Measurements from ENCODE around the gene RRAS2. TPM values are rescaled to one million over a fixed set of nuclear protein-coding genes. Genes with fewer than 3 reads are reported as not detected.
A peak's percentile ranks its signal among the peaks of the same experiment; 100 is the strongest.

Gene RRAS2
- total RNA-seq, 2 experiments from 2014 or later, result 0.60 TPM; not detected in 1

GRCh38 chr11:14232652-14233051 is 126.3 kb downstream of the RRAS2 start:
- Histone ChIP-seq H3K9me2 (ENCODE audit: insufficient read depth, low read length) (no peaks in the 10 kb centered on the region), H3K4me2 (ENCODE audit: low read length) (no peak overlapping the region), H3K4me1 (ENCODE audit: insufficient read depth, low read length, poor library complexity, severe bottlenecking) (peaks cover 13% of the 10 kb centered on the region), H3K4me3 (ENCODE audit: low read depth, low read length, poor library complexity, severe bottlenecking) (no peak overlapping the region), H3K27ac (ENCODE audit: low read depth, low read length, poor library complexity, severe bottlenecking) (no peak overlapping the region), H3K9me3 (ENCODE audit: low read length) (no peaks in the 10 kb centered on the region), H4K20me1 (ENCODE audit: insufficient read depth, low read length) (no peaks in the 10 kb centered on the region), H3K36me3 (ENCODE audit: insufficient read depth, low read length) (no peaks in the 10 kb centered on the region), H3K79me2 (ENCODE audit: insufficient read depth, low read depth, low read length) (no peaks in the 10 kb centered on the region), H2AFZ (ENCODE audit: low read length) (no peak overlapping the region)
- ChIA-PET POLR2A (no interaction called here), CTCF (ENCODE audit: unreplicated experiment) (interaction anchor here (0.6 kb wide), 1 partner anchor 383 kb away, joined by 3 read pairs; no protein-coding TSS in a partner anchor)
- BruUV-seq (replicated peaks), result no TSS peak
- DNase-seq (ENCODE audit: low spot score), result no peak
- intact Hi-C loops (cut with micrococcal nuclease; ENCODE audit: unreplicated experiment), result no loop called here
- TF ChIP-seq CTCF (conservative IDR thresholded peaks at IDR 0.05; ENCODE audit: low read length) (peak; percentile 67), EZH2phosphoT487 (IDR thresholded peaks at IDR 0.05; ENCODE audit: borderline replicate concordance, low read depth, low read length) (no peak)

- no peak for DNase-seq (ENCODE audit: low spot score)
- Histone ChIP-seq H3K9me2 (ENCODE audit: insufficient read depth, low read length) (no peaks in the 10 kb centered on the region), H3K4me2 (ENCODE audit: low read length) (no peak overlapping the region), H3K4me3 (ENCODE audit: low read depth, low read length, poor library complexity, severe bottlenecking) (no peak overlapping the region), H3K36me3 (ENCODE audit: insufficient read depth, low read length) (no peaks in the 10 kb centered on the region), H4K20me1 (ENCODE audit: insufficient read depth, low read length) (no peaks in the 10 kb centered on the region), H3K9me3 (ENCODE audit: low read length) (no peaks in the 10 kb centered on the region), H3K4me1 (ENCODE audit: insufficient read depth, low read length, poor library complexity, severe bottlenecking) (no peaks in the 10 kb centered on the region), H3K27ac (ENCODE audit: low read depth, low read length, poor library complexity, severe bottlenecking) (no peak overlapping the region), H2AFZ (ENCODE audit: low read length) (no peak overlapping the region), H3K79me2 (ENCODE audit: insufficient read depth, low read depth, low read length) (no peaks in the 10 kb centered on the region)
- intact Hi-C loops (cut with micrococcal nuclease; ENCODE audit: unreplicated experiment), result no loop called here
- no TSS peak for BruUV-seq (replicated peaks)
- ChIA-PET CTCF (ENCODE audit: unreplicated experiment) (no interaction called here), POLR2A (interaction anchor here (0.5 to 0.7 kb wide), 2 partner anchors 34 to 78 kb away, joined by 3 to 4 read pairs; no protein-coding TSS in a partner anchor)
- TF ChIP-seq CTCF (conservative IDR thresholded peaks at IDR 0.05; ENCODE audit: low read length), result no peak
- no peak for TF ChIP-seq EZH2phosphoT487 (IDR thresholded peaks at IDR 0.05; ENCODE audit: borderline replicate concordance, low read depth, low read length)
Observed at GRCh38 chr11:14230407-14230806, 128.6 kb downstream of the RRAS2 start.

- no peak overlapping the region for H3K27ac ChIP-seq (ENCODE audit: low read depth, low read length, poor library complexity, severe bottlenecking)
- POLR2A ChIA-PET, result no interaction called here
- intact Hi-C loops (cut with micrococcal nuclease; ENCODE audit: unreplicated experiment), result no loop called here
- TF ChIP-seq CTCF (conservative IDR thresholded peaks at IDR 0.05; ENCODE audit: low read length), result no peak
- TF ChIP-seq EZH2phosphoT487 (IDR thresholded peaks at IDR 0.05; ENCODE audit: borderline replicate concordance, low read depth, low read length), result no peak
- H3K4me2 ChIP-seq (ENCODE audit: low read length), result no peak overlapping the region
- H3K36me3 ChIP-seq (ENCODE audit: insufficient read depth, low read length), result no peaks in the 10 kb centered on the region
- BruUV-seq (replicated peaks), result no TSS peak
- H4K20me1 ChIP-seq (ENCODE audit: insufficient read depth, low read length), result no peaks in the 10 kb centered on the region
- H3K4me1 ChIP-seq (ENCODE audit: insufficient read depth, low read length, poor library complexity, severe bottlenecking), result no peaks in the 10 kb centered on the region
- H3K9me3 ChIP-seq (ENCODE audit: low read length), result no peaks in the 10 kb centered on the region
- no peaks in the 10 kb centered on the region for H3K9me2 ChIP-seq (ENCODE audit: insufficient read depth, low read length)
- no peak overlapping the region for H2AFZ ChIP-seq (ENCODE audit: low read length)
- H3K4me3 ChIP-seq (ENCODE audit: low read depth, low read length, poor library complexity, severe bottlenecking), result no peak overlapping the region
- H3K79me2 ChIP-seq (ENCODE audit: insufficient read depth, low read depth, low read length), result no peaks in the 10 kb centered on the region
- CTCF ChIA-PET (ENCODE audit: unreplicated experiment), result no interaction called here
- DNase-seq (ENCODE audit: low spot score), result no peak
Observed at GRCh38 chr11:14229472-14229871, 129.5 kb downstream of the RRAS2 start.
